HG03139 (cell line): ENCODE data around the gene IL18R1.
"Not testable (repeated sequence)": the region's sequence is repeated elsewhere in the genome, so short reads cannot be mapped to it uniquely, and the experiment has no call there.

Experiments
- ATAC-seq: cut with Tn5 transposase; IDR thresholded peaks from one replicate; pipeline ENCODE4 v1.9.1; 2021; ENCODE audit not compliant: unreplicated experiment

Gene IL18R1

DNA sequence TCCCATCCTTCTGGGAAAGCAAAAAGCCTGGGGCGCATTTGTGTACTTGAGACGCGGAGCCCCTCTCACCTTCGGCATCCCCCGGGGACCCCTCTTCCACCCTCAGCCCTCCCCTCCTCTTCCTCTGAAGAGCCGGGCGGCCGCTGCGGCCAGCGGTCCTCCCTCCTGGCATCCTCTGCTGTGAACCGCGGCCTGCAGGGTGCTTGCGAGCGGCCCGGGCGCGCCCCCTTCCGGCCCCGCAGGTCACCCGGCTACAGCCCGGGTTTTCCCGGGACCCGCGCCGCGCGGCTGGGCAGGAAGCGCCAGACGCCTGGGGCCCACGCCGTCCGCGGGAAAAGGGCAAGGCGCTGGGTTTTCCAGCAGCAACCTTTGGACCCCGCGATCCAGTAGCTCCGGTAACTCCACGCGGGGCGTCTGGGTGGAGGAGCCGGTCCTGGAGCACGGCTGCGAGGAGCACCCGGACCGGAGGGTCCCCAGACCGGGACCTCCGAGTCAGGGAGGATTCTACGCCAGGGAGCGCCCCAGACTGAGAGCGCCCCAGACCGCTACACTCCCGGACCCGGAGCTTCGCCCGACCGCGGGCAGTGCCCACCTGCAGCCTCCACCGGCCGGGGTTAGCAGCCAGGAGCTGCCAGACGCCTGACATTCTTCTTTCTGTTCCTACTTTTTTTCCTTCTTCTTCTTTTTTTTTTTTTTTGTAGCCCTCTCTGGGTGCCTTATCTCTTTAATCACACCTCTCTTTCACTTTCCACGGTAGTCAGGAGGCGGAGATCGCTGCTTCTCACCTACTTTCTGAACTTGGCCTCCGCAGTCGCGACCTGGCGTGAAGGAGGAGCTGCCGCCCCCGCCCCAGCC, at the start of gene IL18R1:
IL18R1 (plus strand) TSS at position 271 of the 855 bp plus-strand sequence. CDS start 6,865 bp downstream, outside the sequence.
- peak; percentile 91 for ATAC-seq

- ATAC-seq, result no peak
These were observed 49.5 kb upstream of the IL18R1 start for GRCh38 chr2:102306125-102306524.

DNA sequence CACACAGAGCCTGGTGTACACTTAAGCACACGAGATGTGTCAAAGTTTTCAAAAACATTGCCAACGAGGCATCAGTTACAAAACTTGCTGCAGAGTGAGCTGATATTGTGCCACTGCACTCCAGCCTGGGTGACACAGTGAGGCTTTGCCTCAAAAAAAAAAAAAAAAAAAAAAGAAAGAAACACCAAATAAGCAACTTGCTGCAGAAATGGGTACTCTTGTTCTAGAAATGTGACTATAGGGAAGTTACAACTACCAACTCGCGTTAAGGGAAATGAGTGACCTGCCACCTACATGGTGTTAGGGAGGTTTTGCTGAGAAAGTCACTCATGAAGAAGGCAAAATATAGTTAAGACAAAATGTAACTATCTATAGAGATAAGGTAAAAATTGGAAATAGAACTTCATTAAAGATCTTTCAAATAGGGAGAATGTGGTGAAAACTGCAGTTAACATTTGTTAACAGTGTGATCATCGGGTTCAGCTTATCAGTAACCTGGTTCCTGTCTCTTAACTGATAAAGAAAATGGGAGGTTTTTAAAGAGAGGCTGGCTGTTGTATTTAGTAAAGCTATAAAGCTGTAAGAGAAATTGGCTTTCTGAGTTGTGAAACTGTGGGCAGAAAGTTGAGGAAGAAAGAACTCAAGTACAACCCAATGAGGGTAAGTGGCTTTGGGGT, 44.5 kb upstream of the IL18R1 start, which contains the start of gene IL1RL1:
IL1RL1 (plus strand) TSS at position 600 of the 677 bp plus-strand sequence. CDS start 26,702 bp downstream, outside the sequence.
- no peak for ATAC-seq

GRCh38 chr2:102313025-102313424, 42.6 kb upstream of the IL18R1 start:
- no peak for ATAC-seq

GRCh38 chr2:102313471-102313870, 42.1 kb upstream of the IL18R1 start:
- no peak for ATAC-seq

- ATAC-seq, result no peak
These were observed 41.6 kb upstream of the IL18R1 start for GRCh38 chr2:102313950-102314349.

DNA sequence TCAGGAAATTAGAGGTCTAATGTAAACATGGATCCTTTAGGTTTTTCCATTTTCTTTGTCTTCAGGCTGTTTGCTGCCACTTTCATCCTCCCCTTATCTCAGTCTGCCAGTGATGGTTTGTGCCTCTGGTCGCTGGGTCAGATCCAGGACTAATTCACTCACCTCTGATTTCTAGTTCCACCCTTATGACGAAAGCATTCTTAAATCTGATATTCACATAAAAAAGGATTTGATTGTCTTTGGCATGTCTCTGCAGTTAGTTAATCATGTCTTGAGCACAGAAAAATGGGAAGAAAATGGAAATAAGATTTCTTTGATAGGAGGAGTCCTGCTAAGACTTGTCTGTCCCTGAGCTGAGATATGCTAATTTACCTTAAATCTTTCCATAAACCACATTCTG, 39.7 kb upstream of the IL18R1 start:
- ATAC-seq, result no peak

- ATAC-seq, result no peak
These were observed 37.9 kb upstream of the IL18R1 start for GRCh38 chr2:102317715-102318114.

DNA sequence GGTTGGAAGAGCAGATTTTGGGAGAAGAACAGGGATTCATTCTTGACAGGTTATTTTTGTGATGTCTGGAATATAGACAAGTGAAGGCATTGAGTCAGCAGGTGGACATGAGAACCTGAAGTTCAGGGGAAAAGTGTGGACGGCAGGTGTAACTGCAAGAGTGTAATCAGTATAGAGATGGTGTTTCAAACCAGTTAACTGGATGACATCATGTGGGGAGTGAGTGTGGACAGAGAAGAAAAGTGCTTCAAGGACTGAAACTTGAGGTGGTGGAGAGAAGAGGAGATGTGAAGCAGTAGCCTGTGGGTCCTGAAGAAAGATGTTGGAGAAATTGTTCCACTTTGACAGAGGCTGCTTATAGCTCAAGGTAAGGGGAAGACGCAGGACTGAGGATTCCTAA, 37.2 kb upstream of the IL18R1 start:
- no peak for ATAC-seq

DNA sequence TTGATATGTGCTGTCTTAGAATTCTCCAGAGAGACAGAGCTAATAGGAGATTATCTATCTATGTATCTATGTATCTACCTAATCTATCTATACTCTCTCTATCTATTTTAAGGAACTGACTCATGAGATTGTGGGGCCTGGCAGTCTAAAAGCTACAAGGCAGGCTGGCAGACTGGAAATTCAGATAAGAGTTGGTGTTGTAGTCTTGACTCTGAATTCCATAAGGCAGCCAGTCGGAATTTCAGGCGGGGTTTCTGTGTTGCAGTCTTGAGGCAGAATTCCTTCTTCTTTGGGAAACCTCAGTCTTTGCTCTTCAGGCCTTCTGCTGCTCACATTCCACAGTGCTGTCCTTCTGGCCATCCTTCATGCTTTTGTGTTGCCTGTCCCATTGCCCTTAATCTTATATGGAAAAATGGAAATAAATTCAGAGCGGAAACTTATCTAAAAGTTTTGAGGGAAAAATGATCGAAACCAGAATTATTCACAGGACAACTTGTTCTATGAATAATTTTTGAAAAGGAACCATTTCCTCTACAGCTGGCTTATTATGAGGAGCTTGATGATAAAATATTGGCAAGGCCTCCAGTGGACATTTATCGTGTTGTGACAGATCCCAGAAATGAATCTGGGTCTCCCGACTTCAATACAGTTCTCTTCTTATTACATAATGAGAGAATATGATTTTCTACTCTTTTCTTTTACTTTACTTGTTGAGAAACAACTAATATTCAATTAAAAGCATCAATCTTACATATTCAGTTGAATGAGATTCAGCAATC, 33.5 kb upstream of the IL18R1 start:
- no peak for ATAC-seq

DNA sequence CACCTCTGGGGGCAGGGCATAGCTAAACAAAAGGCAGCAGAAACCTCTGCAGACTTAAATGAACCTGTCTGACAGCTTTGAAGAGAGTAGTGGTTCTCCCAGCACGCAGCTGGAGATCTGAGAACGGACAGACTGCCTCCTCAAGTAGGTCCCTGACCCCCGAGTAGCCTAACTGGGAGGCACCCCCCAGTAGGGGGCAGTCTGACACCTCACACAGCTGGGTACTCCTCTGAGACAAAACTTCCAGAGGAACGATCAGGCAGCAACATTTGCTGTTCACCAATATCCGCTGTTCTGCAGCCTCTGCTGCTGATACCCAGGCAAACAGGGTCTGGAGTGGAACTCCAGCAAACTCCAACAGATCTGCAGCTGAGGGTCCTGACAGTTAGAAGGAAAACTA, 30.7 kb upstream of the IL18R1 start:
- ATAC-seq, result not testable (repeated sequence)

GRCh38 chr2:102331311-102331980, 24.1 kb upstream of the IL18R1 start:
- ATAC-seq, result no peak

GRCh38 chr2:102334486-102334885, 21.1 kb upstream of the IL18R1 start:
- ATAC-seq, result no peak

DNA sequence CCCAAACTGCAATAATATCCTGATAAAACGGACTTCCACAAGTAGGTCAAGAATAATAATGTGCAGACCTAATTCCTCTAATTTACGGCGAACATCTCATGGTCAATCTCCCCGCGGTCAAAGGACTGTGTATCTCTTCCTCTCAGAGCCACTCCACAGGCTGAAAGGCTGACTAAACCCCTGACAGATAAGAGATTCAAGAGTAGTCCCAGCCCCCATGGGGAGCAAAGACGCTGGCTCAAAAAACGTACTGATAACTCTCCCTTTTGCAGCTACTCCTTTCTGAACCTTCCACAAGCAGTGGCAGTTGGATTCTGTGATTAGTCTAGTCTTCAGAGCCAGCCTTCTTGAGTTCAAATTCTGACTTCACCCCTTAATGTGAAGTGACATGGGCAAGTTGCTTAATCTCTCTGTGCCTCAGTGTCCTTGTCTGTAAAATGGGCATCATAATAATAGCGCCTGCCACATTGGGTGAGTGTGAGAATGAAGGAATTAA, 19.7 kb upstream of the IL18R1 start:
- no peak for ATAC-seq

DNA sequence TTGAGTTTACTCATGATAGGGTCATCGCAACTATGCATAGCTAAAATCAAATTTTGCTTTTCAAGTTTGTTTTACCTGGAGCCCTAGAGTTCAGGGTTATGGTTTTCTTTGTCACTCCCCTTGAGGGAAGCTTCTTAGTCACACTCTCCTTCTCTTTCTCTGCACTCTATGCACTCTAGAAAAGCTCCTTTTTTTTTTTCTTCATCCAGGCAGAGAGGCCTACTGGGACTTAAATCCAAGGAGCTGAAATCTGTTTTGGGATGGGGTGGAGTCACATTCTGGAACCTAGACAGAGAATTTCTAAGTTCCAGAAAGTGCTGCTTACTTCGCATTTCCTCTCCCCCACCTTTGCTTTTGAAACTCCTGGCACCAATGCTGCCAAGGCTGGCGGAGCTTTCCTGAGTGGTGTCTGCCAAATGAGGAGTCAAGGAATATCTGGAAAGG, 19.1 kb upstream of the IL18R1 start:
- no peak for ATAC-seq

GRCh38 chr2:102337012-102337411, 18.6 kb upstream of the IL18R1 start:
- no peak for ATAC-seq

DNA sequence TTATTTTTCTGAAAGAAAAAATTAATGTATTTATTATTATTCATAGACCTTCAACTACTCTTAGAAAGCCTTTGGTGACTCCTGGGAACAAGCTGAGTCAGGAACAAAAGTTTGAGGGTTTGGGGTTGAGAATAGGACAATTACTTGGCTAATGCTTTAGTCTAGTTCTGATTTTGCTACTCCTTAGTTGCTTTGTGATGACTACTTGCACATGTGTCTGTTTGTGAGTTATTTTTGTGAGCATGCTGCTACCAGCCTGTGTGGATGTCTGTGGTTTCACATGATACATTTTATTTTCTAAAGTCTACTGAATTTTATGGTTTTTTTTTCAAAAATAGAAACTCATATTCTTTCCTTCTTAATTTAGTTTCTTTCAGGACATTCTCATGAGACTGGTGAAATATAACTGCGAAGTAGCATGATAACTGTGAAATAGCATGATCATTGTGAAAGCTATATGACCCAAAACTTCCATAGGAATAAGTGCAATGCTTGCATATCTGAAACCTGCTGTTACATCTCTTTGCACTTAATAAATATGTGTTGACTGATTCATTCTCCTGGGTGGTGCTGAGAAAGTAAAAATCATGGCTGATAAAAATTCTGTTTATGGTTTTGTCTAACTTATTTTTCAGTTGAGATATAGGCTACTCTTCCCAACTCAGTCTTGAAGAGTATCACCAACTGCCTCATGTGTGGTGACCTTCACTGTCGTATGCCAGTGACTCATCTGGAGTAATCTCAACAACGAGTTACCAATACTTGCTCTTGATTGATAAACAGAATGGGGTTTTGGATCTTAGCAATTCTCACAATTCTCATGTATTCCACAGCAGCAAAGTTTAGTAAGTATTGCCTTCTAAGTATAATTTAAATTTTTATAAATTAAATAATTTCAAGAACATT, 17.9 kb upstream of the IL18R1 start:
- ATAC-seq, result no peak

DNA sequence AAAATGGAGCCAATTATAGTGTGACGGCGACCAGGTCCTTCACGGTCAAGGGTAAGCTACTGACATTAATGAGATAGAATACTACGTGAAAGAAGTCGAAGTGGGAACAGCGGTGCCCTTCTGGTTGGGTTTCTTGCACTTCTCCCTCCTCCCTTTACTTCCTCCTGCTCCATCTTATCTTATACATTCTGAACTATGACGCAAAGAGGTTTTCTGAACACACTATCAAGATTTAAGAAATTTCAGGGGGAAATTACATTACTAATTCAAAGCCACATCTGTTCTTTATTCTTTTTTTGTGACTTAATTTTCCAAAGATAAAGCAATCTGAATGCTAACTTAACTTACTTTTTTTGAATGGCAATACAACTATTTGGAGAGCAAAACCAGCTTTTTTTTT, 14.8 kb upstream of the IL18R1 start:
- ATAC-seq, result no peak

DNA sequence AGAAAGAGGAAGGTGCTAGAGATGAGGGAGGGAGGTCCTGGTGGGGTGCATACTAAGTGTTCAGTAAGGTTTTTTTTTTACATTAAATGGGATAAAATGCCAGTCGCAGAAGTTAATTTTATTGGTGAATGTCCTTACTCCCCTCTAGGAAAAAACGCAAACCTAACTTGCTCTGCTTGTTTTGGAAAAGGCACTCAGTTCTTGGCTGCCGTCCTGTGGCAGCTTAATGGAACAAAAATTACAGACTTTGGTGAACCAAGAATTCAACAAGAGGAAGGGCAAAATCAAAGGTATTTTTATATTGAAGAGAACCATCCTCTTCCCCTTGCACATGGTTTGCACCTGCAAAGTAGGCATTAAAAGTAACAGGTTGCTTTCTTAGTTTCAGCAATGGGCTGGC, 12.7 kb upstream of the IL18R1 start:
- ATAC-seq, result no peak

GRCh38 chr2:102344397-102344796, 11.2 kb upstream of the IL18R1 start:
- no peak for ATAC-seq
